HG03558 (cell line): Measurements from ENCODE around the gene HTN3.
A peak's percentile ranks its signal among the peaks of the same experiment; 100 is the strongest.
"Not testable (repeated sequence)": the region's sequence is repeated elsewhere in the genome, so short reads cannot be mapped to it uniquely, and the experiment has no call there.

ENCODE experiments used
- ATAC-seq: cut with Tn5 transposase; IDR thresholded peaks from one replicate; pipeline ENCODE4 v1.9.1; 2021; ENCODE audit warnings: moderate number of reproducible peaks; ENCODE audit not compliant: unreplicated experiment; ENCODE audit errors: extremely low read depth

The HTN3 gene

GRCh38 chr4:70028159-70028558, at the start of gene HTN3:
HTN3 (plus strand) TSS chr4:70028459; CDS start chr4:70030741, 2,282 bp downstream.
- not testable (repeated sequence) for ATAC-seq

- peak; percentile 43 for ATAC-seq
Observed at GRCh38 chr4:69984030-69984443, 44.2 kb upstream of the HTN3 start.

GRCh38 chr4:69986663-69987062, 41.6 kb upstream of the HTN3 start:
- no peak for ATAC-seq

- ATAC-seq: no peak
Observed at GRCh38 chr4:69991016-69991415, 37.2 kb upstream of the HTN3 start.

- ATAC-seq: no peak
Observed at GRCh38 chr4:69994782-69995181, 33.5 kb upstream of the HTN3 start.

GRCh38 chr4:69995526-69996016, 32.7 kb upstream of the HTN3 start, which contains the start of gene STATH:
STATH (plus strand) TSS chr4:69995966; CDS start chr4:69998438, 2,472 bp downstream.
- no peak for ATAC-seq

GRCh38 chr4:69999420-69999819, 28.8 kb upstream of the HTN3 start:
- ATAC-seq: no peak

- ATAC-seq: no peak
Observed at GRCh38 chr4:70000711-70001110, 27.5 kb upstream of the HTN3 start.

GRCh38 chr4:70002507-70002906, 25.8 kb upstream of the HTN3 start:
- no peak for ATAC-seq

GRCh38 chr4:70008771-70009170, 19.5 kb upstream of the HTN3 start:
- no peak for ATAC-seq

GRCh38 chr4:70019006-70019405, 9.3 kb upstream of the HTN3 start:
- not testable (repeated sequence) for ATAC-seq

- no peak for ATAC-seq
Observed at GRCh38 chr4:70023218-70023617, 5.0 kb upstream of the HTN3 start.

- no peak for ATAC-seq
Observed at GRCh38 chr4:70027011-70027410, 1.2 kb upstream of the HTN3 start.

GRCh38 chr4:70037559-70037958, 9.3 kb downstream of the HTN3 start:
- ATAC-seq: not testable (repeated sequence)

- ATAC-seq: not testable (repeated sequence)
Observed at GRCh38 chr4:70039928-70040327, 11.7 kb downstream of the HTN3 start.

- no peak for ATAC-seq
Observed at GRCh38 chr4:70041652-70042286, 13.5 kb downstream of the HTN3 start.

- not testable (repeated sequence) for ATAC-seq
Observed at GRCh38 chr4:70050138-70050537, 21.9 kb downstream of the HTN3 start, which contains the start of gene HTN1. HTN1 (plus strand) TSS chr4:70050438; CDS start chr4:70053077, 2,639 bp downstream.

- ATAC-seq: not testable (repeated sequence)
Observed at GRCh38 chr4:70056534-70056933, 28.3 kb downstream of the HTN3 start.

- no peak for ATAC-seq
Observed at GRCh38 chr4:70057651-70058050, 29.4 kb downstream of the HTN3 start.

GRCh38 chr4:70059149-70059548, 30.9 kb downstream of the HTN3 start:
- ATAC-seq: no peak

- ATAC-seq: peak; percentile 89
Observed at GRCh38 chr4:70062000-70062399, 33.7 kb downstream of the HTN3 start.

- ATAC-seq: no peak
Observed at GRCh38 chr4:70080205-70080604, 51.9 kb downstream of the HTN3 start.
